Upper lobe of right lung (tissue), 1 donor: ENCODE results near the gene SMNDC1. TPM values are rescaled to one million over a fixed set of nuclear protein-coding genes. Genes with fewer than 3 reads are reported as not detected.
A peak's percentile ranks its signal among the peaks of the same experiment; 100 is the strongest.

Experiments used
- ATAC-seq: fragments of 200-7000 bp; cut with Tn5 transposase; one replicate; pipeline ENCODE4 v1.9.1; 2020; ENCODE audit warnings: mild to moderate bottlenecking, moderate library complexity
- DNase-seq: peaks from one replicate; pipeline ENCODE4 v3.0.0-alpha.2; 2020
- H3K27ac ChIP-seq: fragments of 200-600 bp; one replicate; pipeline ENCODE4 v1.8.0; 2022
- H3K27me3 ChIP-seq: fragments of 200-600 bp; one replicate; pipeline ENCODE4 v1.8.0; 2022; ENCODE audit warnings: mild to moderate bottlenecking
- H3K36me3 ChIP-seq: fragments of 200-600 bp; one replicate; pipeline ENCODE4 v1.8.0; 2022
- H3K4me1 ChIP-seq: fragments of 200-600 bp; one replicate; pipeline ENCODE4 v1.8.0; 2022
- H3K4me3 ChIP-seq: fragments of 200-600 bp; one replicate; pipeline ENCODE4 v1.8.0; 2022; ENCODE audit warnings: mild to moderate bottlenecking
- H3K9me3 ChIP-seq: fragments of 200-600 bp; one replicate; pipeline ENCODE4 v1.8.0; 2022
- CTCF ChIP-seq: fragments of 200-600 bp; IDR thresholded peaks from one replicate; pipeline ENCODE4 v1.8.0; 2022; ENCODE audit warnings: antibody characterized with exemption
- intact Hi-C: fragments of 100-400 bp; cut with DNase I; formaldehyde crosslinking; loops from one replicate; pipeline ENCODE4 v1.11.0; 2022
- long read RNA-seq: library from polyadenylated mRNA; unstranded; transcript quantifications from one replicate; pipeline ENCODE4 v2.0.0, GENCODE V29; 2021
- total RNA-seq: library from RNA; stranded (reverse); fragmentation: NEBNext Ultra II Directional; extraction: Animal tissue kit (Norgen Biotek cat#: 25700); gene quantifications from one replicate; pipeline ENCODE4 v1.2.1, GENCODE V29; 2021
- donor health status: DM: no; HTN: yes; CAD: no; lungs with severe emphysema.

Gene SMNDC1
- total RNA-seq, result 35.8 TPM
- long read RNA-seq, full-length matches to known transcripts, result 19 of 23 reads
- long read RNA-seq, partial matches to known transcripts, result 0 of 23 reads
- long read RNA-seq, other reads (novel, unspliced or antisense), result 4 of 23 reads

DNA sequence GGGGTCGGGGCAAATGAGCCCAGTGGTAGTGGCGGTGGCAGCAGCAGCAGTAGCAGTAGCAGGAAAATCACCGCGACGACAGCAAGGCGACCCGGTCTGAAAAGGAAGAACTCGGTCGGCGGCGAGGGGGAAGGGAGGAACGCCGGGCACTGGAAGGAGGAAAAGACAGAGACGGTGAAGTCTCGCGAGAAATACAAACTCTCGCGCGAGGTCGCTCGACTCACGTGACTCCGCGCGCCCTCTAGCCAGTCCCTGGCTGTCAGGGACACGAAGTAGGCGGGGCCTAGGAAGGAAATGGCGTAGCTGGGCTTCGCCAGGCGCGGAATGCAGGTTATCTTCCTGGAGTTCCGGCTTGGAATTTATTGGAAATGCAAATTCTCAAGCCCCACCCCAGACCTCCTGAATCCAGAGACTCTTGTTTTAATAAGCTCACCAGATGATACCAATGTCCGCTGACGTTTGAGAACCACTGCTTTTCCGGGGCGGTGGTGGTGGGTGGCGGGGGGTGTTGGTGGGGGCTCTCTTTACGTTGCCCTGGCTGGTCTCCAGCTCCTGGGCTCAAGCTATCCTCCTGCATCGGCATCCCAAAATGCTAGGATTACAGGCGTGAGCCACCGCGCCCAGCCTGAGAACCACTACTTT is at the start of gene SMNDC1:
TSS of gene SMNDC1 (minus strand) at position 141 of the 642 bp plus-strand sequence. CDS start 1,333 bp downstream, outside the sequence.
- DNase-seq, result peak; percentile 98
- intact Hi-C loops, result no loop called here
- Histone ChIP-seq H3K27ac (peak within 1 kb of the TSS; percentile 91), H3K4me1 (peaks cover 42% of the 10 kb centered on the region), H3K36me3 (peaks cover 27% of the 10 kb centered on the region), H3K27me3 (no peaks in the 10 kb centered on the region), H3K4me3 (peak within 1 kb of the TSS; percentile 74), H3K9me3 (no peaks in the 10 kb centered on the region)
- TF ChIP-seq CTCF, result no peak
- ATAC-seq, result peak; percentile 96

DNA sequence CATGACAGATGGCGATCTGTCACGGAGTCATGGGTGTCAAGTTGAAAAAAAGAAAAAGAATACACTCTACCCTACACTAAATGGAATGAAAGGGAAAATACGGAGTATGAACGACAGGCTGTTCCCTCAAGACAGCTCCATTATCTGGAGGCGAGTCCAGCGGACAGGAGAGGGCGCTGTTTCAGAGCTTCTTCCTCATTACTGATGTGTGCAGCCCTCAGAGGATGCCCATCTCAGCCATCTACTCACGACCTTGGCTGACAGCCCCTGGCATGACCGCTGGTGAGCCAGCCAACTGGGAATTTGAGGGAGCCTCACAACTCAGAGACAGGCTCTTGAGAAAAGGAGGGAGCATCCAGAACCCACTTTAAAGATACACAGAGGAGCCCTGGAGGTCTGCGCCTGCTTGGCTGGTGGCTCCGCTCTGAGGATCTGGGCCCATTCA is 49.6 kb upstream of the SMNDC1 start:
- DNase-seq (peak; percentile 85), ATAC-seq (peak; percentile 86)
- Histone ChIP-seq H3K9me3 (no peaks in the 10 kb centered on the region), H3K27ac (no peak overlapping the region), H3K4me3 (no peak overlapping the region), H3K27me3 (peaks cover 4% of the 10 kb centered on the region), H3K4me1 (peaks cover 13% of the 10 kb centered on the region), H3K36me3 (no peaks in the 10 kb centered on the region)
- peak; percentile 79 for TF ChIP-seq CTCF
- intact Hi-C loops, result no loop called here

DNA sequence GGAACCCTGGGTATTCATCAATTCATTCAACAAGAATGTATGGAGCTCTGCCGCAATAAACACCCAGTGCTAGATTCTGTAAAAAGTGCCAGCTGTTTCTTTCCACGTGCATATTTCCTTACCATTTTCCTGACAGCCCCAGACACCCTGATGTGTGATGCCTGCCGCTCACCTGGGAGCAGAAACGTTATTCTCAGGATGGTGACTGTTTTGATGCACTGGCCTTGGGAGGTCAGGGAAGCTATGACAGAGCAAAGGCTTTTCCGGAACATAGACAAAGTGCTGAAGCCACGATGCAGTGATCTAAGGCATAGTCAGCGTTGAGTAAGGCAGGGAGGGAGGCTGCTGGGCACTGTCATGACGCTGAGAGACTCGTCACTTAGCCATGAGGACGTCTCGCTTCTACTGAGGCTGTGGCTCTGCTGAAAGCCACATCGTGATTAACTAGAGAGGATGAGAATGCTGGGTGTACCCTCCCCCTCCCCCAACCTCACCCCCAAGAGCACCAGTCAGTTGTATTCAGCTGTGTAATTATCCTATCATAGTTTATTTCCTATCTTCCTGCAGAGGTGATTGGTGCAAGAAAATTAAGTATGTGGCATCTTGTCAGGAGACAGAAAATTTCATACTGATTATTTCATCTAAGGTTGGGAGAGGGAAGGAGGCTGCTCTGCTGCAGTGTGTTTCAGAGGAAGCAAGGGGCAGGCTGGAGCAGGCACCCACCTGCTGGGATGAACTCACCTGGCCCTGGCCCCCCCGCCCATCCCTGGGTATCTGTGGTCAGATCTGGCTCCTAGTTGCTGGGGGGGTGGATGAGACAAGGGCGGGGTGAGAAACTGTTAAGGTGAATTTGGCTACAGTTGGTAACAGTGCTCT is 48.8 kb upstream of the SMNDC1 start:
- peaks cover 4% of the 10 kb centered on the region for H3K27me3 ChIP-seq
- no peaks in the 10 kb centered on the region for H3K9me3 ChIP-seq
- H3K4me3 ChIP-seq, result no peak overlapping the region
- no peak for TF ChIP-seq CTCF
- no peak for DNase-seq
- intact Hi-C loops, result no loop called here
- H3K27ac ChIP-seq, result no peak overlapping the region
- peaks cover 13% of the 10 kb centered on the region for H3K4me1 ChIP-seq
- peak; percentile 8 for ATAC-seq
- H3K36me3 ChIP-seq, result no peaks in the 10 kb centered on the region

DNA sequence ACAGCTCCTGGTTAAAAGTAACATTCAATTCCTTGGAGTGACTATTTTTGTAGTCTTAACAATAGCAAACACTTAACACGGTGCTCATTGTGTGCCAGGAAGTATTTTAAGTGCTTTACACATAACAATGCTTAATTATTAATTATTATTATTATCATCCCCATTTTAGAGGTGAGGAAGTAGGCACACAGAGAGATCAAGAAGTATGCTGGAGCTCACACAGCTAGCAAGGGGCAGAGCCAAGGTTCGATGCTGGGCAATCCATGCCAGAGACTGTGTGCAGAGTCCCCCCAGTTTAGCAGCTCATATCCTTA is 48.2 kb upstream of the SMNDC1 start:
- H3K27ac ChIP-seq, result no peak overlapping the region
- ATAC-seq (no peak), DNase-seq (no peak)
- intact Hi-C loops, result no loop called here
- no peaks in the 10 kb centered on the region for H3K36me3 ChIP-seq
- TF ChIP-seq CTCF, result no peak
- H3K4me1 ChIP-seq, result peaks cover 13% of the 10 kb centered on the region
- H3K4me3 ChIP-seq, result no peak overlapping the region
- peaks cover 4% of the 10 kb centered on the region for H3K27me3 ChIP-seq
- H3K9me3 ChIP-seq, result no peaks in the 10 kb centered on the region

- TF ChIP-seq CTCF, result no peak
- DNase-seq (no peak), ATAC-seq (no peak)
- no peaks in the 10 kb centered on the region for H3K4me1 ChIP-seq
- H3K9me3 ChIP-seq, result no peaks in the 10 kb centered on the region
- no peaks in the 10 kb centered on the region for H3K36me3 ChIP-seq
- H3K4me3 ChIP-seq, result no peak overlapping the region
- intact Hi-C loops, result no loop called here
- H3K27ac ChIP-seq, result no peak overlapping the region
- peaks cover 4% of the 10 kb centered on the region for H3K27me3 ChIP-seq
These were observed 46.1 kb upstream of the SMNDC1 start for GRCh38 chr10:110350812-110351211.
